Brain pericyte (primary cell): ENCODE measurements around the gene MAPKAPK3.

Source experiments
- DNase-seq: peaks from one replicate; pipeline ENCODE4 v3.0.0-alpha.2; 2012; ENCODE audit warnings: low read depth, low spot score

The MAPKAPK3 gene

DNA sequence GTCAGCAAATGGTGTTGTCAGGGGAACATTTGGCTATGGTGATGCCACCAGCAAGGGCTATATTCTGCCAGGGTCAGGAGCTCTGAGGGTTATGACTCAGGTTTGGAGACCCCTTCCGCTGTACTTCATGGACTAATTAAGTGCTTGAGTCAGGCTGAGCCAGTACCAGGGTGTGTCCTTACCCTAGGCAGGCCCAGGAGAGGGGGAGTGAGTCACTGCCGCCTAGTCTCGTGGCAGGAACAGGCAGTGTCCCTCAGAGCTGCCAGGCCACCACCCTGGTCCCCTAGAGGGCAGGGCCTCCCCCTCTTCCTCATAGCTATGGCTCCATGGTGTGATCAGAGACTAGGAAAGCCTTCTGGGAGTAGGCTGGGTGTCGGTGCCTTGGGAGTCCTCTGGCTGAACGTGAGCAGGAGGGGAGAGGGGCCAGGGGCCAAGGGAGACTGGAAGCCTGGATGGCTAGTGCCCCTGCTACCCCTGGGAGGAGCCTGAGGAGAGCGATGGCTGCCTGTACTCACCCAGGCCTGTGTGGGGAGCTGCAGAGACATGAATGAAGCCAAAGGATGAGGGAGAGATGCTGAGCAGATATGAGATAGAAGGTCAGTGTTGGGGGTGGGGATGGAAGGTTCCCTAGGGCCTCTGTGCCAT is 10.6 kb downstream of the MAPKAPK3 start:
- no peak for DNase-seq

DNA sequence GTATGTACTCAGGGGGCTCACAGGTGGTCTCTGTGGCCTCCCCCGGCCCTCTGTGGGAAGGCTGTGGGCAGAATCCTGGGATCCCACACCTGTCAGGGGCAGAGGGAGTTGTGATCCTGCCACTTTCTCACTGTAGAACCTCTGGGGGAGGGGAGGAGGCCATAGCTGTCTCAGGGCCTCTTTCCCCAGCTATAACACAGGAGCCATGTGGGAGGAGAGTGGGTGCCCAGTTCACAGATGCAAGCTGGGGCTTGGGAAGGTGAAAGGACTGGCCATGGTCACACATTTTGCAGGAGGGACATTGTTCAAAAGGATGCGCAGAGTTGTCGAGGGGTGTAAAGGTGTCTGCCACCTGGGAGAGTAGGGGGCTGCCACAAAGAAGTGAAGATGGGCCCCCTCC is 11.7 kb downstream of the MAPKAPK3 start:
- DNase-seq, result no peak

DNA sequence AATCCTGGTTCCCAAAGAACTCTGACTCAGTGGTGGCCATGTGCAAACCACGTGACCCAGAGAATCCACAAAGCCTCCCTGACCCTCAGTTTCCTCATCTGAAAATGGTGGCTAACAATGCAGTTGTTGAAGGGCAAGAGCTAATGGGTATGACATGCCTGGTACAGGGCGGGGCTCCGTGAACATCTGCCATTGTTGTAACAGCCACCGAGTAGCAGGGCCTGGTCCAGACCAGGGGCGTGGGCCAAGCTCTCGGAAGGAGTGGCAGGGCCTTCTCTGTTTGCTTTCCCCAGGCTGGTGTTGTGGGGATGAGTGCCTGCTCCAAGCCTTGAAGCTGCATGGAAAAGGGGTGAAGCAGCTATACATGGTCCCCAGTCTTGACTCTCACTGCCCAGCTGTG is 13.4 kb downstream of the MAPKAPK3 start:
- no peak for DNase-seq

DNA sequence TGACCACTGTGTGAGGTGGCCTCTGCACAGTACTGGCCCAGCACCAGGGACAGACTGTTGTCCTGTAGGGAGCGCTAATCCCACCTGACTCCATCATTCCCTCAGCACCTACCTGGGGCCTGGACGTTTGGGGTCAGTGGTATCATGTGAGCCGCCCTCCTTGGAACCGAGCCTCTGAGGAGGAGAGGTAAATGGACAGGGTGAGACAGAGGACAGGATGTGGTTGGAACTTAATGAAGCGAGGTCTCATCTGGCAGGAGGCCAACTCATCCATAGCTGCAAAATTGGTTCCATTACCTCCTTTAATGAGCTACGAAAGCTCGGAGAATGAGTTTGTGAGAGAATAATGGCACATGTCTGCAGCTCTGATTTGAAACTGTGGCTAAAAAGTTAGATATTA is 13.9 kb downstream of the MAPKAPK3 start:
- no peak for DNase-seq

DNA sequence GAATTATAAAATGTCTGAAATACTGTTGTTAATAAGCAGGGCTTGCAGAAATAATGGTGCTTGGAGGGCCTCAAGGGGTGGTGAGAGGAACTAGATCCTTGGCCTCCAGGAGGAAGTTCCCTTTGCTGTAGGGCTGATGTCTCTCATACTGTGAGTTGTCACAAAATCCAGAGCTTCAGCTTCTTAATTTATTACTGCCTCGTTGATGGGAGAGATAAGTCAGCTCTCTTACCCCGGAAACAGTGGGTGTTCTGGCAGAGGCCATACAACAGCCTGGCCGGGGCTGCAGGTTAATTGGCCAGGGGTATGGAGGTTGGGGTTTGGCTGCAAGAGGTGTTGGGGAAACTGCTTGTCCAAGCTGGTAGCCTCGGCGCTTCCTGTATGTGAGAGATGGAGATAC is 15.5 kb downstream of the MAPKAPK3 start:
- no peak for DNase-seq

DNA sequence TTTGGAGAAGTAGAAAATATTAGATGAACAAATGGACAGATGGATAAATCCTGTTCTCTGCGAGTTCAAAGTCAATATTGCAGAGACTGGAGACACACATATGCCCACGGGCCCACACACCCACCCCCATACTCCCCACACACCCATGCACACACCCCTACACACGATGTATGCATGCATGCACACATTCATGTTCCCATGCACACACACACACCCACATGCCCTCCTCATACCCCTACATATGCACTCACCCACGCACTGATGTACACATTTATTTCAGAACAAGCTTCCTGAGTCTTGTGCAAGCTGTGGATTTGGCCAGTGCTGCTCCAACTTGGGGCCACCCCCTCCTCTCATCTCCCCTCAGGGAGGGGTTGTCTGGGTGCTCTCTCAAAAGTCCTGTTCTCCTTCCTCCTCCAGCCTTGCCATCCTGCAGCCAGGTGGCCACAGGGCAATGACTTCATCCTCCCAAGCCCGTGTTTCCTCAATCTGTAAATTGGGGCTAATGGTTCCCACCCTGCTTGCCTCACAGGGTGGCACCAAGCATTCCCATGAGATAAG is 16.4 kb downstream of the MAPKAPK3 start:
- DNase-seq, result no peak

DNA sequence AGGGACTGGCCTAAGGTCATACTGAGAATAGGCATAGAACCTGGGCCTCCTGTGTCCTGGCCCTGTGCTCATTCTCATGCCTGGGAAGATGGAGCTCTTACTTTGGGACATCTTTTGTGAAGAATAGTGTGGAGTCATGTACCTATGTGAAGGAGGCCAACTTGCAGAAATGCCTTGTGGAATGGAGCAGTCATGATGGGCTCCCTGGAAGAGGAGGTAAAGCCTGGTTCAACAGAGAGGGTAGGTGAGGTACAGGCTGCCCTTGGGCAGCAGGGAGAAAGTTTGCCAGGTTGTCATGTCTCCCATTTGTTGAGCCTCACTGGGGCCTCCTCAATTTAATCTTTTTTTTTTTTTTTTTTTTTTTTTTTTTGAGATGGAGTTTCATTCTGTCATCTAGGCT is 18.1 kb downstream of the MAPKAPK3 start:
- DNase-seq, result no peak

DNA sequence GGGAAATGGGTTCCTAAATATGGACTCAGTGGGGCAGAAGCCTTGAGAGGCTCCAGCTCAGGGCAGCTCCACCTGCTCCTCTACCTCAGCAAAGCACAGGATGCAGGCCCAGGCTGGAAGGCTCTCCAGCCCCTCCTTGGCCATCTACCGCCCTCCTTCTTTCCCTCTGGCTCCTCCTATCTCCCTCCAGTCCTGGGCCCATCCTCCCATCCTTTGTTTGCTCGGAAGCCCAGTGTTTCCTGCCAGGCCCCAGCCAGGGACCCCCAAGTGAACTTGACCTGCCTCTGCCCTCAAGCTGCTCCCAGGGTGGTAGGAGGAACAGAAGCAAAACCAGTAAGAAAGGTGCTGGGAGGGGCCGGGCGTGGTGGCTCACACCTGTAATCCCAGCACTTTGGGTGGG is 20.1 kb downstream of the MAPKAPK3 start:
- no peak for DNase-seq

DNA sequence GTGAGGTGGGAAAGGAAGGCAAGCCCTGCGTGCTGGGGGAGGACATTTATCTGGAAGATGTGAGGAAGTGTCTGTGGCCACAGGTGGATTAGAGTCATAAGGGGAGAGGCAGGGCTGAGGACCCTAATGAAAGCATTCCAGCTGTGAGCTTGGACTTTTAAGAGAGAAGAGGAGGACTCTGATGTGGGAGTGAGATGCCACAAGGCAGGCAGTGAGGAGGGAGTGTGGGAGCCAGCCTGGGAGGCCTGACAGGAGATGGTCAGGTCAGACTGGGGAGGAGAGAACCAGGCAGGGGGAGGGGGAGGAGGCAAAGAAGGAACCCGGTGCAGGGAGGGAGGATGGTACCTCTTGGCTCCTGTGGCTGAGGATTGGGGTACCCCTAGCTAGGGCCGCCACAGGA is 21.0 kb downstream of the MAPKAPK3 start:
- no peak for DNase-seq

DNA sequence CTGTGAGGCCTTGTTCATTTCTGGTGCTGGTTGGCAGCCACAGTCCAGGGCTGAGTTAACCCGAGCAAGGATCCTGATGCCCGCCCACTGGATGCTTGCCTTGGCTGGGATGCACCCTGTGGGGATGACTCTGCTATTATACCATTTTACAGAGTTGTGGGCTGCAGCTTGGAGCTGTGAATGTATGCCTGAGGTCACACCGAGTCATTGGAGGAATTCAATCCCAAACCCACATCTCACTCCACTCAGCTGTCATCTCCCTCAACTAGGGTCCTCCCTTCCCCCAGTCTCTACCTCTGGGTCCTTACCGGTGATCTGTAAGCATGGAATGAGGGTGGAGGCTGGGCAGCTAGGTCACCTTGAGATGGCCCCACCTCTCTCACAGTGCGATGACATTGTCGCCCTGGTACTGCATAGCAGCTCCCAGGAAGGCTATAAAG is 22.1 kb downstream of the MAPKAPK3 start:
- no peak for DNase-seq

DNA sequence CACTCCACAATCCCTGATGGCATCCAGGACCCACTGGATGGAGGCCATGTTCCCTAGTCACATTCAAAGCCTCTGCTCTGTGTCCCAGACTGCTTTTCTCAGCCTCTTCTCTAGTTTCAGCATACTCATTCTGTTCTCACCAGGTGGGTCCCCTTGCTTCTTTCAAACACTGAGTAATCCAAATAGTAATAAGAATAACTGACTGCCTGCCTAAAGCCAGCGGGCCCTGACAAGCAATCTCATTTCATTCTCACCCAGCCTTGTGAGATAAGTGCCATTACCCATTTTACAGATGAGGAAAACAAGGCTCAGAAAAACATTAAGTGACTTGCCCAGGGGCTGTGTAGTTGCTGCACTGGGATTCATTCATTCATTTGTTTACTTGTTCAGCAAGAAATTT is 25.4 kb downstream of the MAPKAPK3 start:
- no peak for DNase-seq

DNA sequence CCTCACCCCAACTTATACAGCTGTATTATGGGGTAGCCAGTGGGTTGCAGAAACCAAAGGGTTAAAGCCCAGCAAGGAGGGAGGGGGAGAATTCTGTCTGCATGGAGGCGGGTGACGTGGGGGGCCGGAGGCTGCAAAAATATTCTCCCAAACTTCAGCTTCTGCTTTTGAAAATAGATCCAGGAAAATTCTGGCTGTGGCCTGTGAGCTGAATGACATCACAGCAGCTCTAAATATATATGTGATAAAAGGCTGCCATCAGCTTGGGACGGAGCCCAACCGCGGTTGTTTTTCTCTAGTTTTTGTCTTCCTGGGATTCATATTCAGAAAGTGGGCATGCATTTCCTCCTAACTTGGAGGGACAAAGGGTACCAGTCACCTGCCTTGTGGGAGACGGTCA is 27.6 kb downstream of the MAPKAPK3 start:
- no peak for DNase-seq

DNA sequence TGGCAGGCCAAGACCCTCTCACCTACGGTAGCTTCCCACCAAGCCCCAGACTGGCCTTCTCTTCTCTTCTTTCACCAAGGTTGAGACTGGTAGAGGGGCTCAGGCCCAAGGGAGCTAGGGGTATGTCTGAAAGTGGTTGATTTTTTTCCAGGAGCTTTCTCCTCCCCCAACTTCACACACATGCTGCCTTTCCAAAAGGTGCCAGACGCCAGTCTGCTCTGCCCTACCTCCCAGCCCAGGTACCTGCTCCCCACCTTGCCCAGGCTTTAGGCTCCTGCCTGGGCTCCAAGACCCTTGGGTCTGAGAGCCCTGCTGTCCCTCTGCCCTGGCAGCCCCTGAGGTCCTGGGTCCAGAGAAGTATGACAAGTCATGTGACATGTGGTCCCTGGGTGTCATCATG is 28.4 kb downstream of the MAPKAPK3 start:
- DNase-seq, result no peak

DNA sequence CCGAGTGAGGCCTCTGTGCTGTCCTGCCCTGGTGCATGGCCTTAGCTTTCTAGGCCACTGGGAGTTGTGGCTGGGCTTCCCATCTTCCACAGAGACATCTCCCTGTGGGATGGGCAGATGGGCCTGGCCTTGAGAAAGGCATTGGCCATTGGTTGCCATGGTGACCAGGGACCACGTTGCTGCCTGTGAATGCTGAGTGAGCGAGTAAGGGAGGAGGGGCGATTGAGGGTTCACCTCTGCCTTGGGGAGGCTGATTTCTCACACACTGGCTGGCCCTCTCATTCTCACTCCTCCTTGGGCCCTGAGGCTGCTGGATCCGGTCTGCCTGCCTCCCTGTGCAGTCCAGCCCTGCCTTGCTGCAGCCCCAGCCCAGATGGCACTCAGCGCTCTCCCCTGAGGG is 31.4 kb downstream of the MAPKAPK3 start:
- no peak for DNase-seq

DNA sequence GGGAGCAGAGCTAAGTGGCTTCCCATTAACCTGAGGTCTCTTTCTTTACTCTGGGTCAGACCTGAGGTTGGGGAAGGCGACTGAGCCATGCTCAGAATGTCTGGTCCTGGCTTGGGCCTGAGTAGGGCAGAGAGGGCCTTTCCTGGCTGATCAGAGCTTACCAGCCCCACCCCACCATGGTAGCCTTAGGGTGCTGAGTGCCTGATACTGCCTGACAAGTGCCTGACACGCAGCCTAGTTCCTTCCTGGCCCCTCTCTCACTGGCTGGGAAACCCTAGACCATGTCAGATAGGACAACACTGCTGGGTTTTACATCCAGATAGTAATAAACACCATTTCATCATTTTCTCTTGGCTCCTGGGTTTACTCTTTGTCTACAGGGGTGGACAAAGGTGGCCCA is 32.0 kb downstream of the MAPKAPK3 start:
- no peak for DNase-seq

DNA sequence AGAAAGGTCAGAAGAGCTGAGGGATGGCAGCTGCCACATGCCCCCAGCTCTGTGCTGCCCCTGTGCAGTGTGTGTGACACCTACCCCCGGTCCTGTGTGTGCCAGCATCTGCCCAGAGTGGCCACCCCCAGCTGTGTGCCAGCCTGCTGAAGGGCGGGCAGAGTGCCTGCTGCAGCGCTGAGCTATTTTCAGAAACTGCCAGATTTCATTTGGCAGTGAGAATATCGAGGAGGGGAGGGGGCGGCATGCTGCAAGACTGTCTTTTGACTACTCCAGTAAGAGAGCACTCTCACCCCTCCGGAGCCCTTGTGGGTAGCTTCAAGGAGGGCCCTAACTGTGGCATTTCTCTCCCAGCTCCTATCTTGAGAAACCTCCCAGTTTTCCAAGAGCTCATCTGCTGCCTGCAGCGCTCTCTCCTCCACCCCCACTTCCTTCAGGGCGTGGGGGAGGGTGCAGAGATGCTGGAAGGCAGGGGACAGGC is 32.5 kb downstream of the MAPKAPK3 start:
- DNase-seq, result no peak

DNA sequence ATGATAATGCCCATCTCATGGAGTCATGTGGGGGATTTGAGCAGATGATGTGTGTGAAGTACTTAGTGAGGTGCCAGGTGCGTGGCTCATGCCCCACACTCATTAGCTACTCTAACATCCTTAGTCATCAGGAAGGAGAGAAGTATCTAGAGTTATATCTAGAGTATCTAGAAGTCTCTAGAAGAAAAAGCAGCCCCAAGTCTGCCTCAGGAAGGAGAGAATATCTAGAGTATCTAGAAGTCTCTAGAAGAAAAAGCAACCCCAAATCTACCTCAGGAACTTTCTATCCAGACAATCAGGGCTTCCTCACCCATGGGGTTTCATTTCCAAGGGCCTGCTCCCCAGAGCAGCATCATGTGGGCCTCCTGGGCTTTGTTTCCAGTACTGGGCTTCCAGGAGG is 33.1 kb downstream of the MAPKAPK3 start:
- DNase-seq, result no peak

DNA sequence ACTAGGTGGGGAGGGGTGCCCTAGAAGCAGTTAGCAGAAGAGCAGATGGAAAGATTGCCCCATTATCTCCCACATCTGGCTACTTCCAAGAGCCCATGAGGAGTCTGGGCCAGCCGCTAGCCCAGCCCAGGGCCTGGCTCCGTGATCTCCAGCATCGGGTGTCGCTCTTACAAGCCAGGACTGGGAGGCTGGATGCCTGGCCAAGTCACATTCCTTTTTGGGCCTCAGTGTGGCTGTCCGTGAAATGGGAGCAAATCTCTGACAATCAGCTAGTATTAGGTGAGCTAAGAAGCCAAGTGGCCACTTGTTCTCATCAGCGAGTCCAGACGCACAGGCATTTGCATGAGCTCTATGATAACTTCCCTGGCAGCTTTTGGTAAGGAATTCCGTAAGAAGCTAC is 34.5 kb downstream of the MAPKAPK3 start:
- DNase-seq, result no peak

DNA sequence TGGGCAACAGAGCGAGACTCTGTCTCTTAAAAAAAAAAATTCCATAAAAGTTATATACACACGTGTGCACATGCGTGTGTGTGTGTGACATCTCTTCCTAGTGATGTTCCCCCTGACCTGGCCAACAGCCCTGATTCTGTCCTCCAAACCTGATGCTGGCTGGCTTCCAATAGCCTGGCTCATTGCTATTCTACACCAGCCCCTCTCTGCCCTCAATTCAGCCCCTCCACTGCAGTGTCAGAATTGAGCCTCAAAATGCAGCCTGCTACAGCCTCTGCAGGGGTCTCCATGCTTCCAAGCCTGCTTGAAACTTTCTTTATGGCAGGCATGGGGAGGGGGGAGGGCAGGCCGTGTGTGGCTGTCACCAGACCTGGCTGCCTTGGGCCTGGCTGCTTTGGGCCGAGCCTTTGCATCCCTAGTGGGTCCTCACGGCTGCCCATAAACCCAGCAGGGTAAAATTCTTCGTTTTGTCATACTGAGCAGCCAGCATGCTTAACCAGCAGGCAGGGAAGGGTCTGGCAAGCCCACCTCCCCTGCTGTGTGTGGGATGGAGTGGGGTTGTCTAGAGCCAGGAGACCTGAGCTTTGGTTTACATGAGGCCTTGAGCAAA is 35.1 kb downstream of the MAPKAPK3 start:
- DNase-seq, result no peak

DNA sequence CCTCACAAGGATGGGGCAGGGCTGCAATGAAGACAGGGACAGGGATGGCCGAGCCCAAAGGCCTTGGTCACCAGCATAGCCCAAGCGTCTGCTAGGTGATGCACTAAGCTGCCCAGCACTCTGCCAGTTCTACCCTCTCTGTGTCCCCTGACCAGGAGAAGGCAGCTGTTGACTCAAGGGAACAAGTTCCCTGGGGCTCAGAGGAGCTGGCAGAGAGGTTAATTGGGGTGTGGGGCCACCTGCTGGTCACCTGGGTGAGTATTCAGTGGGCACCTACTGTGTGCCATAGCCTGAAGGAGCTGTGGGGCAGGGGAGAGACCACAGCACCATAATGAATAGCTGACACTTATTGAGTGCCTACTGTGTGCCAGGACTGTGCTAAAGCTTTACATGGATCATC is 35.8 kb downstream of the MAPKAPK3 start:
- no peak for DNase-seq

DNA sequence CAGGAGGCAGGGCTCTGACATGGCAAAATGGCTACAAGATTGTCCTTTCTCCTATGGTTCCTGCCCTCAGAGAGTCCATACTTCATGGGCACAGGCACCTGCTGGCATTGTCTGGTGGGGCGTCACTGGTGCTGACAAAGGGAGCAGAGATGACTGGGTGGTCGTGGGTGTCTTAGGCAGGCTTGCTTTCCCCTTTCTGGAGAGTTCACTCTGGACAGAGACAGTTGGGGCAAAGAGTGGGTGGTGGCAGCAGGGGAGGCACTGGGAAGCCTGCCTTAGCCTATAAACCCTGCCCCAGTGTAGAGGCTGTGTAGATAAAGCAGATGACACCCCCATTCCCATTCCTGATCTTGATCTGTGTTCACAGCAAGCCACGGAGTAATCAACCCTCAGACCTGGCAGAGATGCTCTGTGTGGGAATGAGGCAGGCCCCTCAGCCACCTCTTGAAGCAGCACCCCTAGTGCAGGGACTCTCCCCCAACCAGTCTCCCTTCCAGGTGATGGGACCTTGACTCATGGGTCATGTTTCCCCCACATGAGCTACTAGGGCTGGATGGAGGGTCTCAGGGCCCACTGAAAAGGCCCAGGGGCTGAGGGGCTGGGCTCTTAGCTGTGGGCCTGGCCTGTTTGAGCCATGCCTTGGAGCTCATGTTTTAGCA is 37.1 kb downstream of the MAPKAPK3 start:
- no peak for DNase-seq

DNA sequence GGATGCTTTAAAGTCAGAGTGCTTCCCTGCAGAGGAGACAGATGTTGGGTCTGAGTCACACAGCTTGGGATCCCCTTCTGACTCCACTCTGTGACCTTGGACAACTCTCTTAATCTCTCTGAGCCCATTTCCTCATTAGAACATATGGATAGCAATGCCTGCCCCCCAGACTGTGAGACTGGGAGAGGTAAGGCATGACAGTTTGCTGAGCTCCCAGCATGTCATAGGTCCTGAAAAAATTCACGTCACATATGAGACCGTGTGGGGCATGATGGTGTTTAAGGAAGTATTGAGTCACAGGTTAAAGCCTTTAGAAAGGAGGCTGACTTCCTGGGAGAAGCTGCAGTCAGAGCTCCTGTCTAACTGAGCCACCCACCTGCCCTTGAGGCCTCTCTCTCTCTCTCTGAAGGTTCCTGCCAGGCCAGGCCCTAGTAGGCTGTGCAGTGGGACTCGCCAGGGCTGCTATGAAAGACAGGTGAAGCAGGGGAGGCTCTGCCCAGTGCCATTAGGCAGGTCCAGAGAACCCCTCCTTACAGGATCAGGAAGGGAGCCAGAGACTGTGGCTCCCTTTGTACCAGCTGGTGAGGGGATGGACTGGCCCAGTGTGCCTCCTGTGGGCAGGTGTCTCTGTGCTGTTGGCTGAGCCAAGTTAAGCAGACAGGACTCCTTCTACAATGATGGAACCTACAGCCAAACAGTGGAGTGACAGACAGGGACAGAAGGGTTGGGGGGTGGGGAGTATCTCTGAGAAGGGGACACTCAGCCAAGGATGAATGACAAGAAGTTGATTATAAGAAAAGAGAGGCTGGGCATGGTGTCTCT is 38.3 kb downstream of the MAPKAPK3 start:
- DNase-seq, result no peak
